HG02610 (cell line): ENCODE data around the gene RBM47.
A peak's percentile ranks its signal among the peaks of the same experiment; 100 is the strongest.

Experiments
- ATAC-seq: cut with Tn5 transposase; IDR thresholded peaks from one replicate; pipeline ENCODE4 v1.9.1; 2021; ENCODE audit warnings: mild to moderate bottlenecking, moderate library complexity; ENCODE audit not compliant: unreplicated experiment

Gene RBM47

DNA sequence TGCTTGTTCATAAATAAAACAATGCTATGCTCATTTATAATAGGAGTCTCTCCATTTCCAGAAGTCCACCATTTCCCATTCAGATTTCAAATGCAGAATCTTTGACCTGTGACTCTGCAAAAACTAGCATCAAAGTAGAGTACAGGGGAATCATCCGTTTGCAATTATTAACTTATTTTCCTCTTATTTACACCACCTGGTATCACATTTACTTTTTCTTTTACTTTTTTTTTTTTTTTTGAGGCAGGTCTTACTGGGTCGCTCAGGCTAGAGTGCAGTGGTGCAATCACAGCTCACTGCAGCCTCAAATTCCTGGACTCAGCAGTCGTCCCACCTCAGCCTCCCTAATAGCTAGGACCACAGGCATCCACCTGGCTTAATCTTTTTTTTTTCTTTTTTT lies 37.6 kb downstream of the RBM47 start:
- ATAC-seq, result no peak

DNA sequence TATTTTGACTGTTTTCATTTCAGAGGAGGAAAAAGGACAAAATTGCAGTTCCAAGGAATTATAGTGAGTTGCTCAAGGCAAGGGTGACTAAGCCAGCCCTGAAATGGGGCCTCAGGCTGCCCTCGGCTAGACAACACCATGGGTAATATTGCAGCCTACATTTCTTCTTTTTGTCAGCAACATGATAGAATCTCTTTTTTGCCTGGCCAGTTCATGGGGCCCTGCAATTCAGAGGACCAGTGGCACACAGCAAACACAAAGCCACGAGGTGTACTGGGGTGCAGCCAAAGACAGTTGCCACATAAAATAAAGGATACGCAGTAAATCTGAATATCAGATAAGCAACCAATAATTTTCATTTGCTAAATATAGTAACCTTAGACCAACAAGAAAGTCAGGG lies 41.8 kb downstream of the RBM47 start:
- ATAC-seq, result no peak

GRCh38 chr4:40587351-40587750 lies 42.3 kb downstream of the RBM47 start:
- no peak for ATAC-seq

DNA sequence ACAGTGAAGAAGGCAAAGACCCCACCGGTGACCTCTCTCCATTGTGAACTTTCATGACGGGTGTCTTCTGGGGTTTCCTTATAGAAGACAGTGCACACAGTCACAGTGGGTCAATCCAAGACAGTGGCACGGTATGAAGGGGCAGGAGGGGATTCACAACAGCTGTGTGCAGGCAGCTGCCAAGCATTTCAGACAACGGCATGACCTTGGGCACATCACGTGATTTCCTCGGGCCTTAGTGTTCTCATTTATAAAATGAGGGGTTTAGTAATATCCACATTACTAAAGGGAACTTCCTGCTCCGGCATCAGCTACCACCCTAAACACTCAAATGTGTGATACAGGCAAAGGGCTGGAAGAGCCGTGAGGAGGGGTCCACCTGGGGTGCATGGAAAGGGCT lies 42.9 kb downstream of the RBM47 start:
- no peak for ATAC-seq

- ATAC-seq, result no peak
Measured at GRCh38 chr4:40586034-40586433, 43.6 kb downstream of the RBM47 start.

- ATAC-seq, result no peak
Measured at GRCh38 chr4:40585201-40585799, 44.4 kb downstream of the RBM47 start.

- ATAC-seq, result no peak
Measured at GRCh38 chr4:40584517-40585141, 45.0 kb downstream of the RBM47 start.

DNA sequence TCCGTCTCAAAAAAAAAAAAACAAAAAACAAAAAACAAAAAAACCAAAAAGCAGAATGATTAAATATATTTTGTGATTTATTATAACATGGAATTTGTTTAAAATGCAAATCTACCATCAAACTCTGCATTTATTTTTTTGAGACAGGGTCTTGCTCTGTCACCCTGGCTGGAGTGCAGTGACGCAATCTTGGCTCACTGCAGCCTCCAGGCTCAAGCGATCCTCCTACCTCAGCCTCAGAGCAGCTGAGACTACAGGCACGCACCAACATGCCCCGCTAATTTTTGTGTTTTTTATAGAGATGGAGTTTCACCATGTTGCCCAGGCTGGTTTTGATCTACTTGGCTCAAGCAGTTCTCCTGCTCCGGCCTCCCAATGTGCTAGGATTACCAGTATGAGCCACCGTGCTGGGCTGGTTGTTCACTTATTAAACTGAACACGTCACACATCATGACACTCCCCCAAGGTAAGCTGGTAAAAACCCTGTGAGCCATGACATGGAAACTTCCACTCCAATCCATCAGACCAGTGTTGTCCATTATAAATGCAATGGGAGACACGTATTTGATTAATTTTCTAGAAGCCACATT lies 45.7 kb downstream of the RBM47 start:
- no peak for ATAC-seq

GRCh38 chr4:40582413-40582812 lies 47.3 kb downstream of the RBM47 start:
- ATAC-seq, result no peak

GRCh38 chr4:40581254-40582140 lies 48.2 kb downstream of the RBM47 start:
- no peak for ATAC-seq

DNA sequence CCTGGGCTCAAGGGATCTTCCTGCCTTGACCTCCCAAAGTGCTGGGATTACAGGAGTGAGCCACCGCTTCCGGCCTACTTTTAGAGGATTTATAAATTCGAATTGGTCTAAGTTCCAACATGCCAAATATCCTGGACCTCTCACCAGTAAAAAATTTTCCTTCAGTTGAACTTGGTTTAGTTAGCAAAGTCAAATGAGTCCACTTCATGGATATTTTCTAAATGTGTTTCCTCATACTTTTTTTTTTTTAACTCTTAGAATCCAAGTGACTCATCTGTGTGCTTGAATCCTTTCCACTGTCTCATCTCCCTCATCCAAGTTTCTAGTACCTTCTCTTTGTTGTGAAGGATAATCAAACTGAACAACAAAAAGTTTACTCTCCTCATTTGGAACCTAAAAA lies 49.7 kb downstream of the RBM47 start:
- no peak for ATAC-seq

DNA sequence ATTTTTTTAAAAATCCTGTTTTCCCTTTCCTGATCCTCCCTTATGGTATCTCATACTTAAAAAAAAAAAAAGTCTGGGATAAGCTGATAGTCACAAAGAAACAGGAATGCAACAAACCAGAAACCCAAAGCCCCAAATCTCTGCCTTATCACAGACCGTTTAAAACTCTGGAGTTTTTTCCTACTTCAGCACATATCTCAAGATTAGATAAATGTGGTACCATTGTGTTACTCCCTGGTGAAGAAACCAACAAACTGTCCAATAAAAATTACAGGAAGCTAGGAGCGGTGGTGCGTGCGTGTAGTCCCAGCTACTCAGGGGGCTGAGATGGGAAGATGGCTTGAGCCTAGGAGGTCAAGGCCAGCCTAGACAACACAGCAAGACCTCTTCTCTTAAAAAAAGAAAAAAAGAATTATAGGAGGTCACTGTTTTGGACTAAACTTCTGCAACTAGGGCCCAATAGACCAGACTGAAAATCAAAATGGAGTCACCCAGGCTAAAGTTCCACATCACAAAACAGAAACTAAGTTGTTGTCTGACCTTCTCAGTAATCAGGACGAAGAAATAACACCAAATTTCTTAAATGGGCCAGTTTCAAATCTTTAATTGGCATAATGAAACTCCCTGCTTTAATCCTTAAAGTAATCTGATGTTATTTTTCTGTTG lies 51.9 kb downstream of the RBM47 start:
- ATAC-seq, result no peak

GRCh38 chr4:40576651-40577480 lies 52.8 kb downstream of the RBM47 start:
- ATAC-seq, result peak; percentile 71

DNA sequence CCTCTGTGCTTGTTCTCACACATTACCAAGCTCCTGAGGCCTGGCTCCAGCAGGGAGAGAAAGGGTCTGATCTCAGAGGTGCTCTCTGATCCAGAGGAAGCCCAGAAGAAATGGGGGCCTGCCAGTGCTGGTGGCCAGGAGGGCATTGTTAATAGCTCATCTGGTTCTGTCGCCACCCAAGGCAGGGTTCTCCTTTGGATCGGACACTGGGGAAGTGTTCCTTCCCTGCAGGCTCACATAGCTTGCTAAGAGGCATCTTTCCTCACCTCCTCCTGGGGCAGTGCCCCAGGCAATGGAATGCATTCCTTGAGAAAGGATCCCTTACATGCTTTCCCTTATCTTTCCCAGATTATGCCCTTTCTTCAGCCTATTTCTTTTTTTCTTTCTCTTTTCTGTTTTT lies 53.8 kb downstream of the RBM47 start:
- ATAC-seq, result no peak

DNA sequence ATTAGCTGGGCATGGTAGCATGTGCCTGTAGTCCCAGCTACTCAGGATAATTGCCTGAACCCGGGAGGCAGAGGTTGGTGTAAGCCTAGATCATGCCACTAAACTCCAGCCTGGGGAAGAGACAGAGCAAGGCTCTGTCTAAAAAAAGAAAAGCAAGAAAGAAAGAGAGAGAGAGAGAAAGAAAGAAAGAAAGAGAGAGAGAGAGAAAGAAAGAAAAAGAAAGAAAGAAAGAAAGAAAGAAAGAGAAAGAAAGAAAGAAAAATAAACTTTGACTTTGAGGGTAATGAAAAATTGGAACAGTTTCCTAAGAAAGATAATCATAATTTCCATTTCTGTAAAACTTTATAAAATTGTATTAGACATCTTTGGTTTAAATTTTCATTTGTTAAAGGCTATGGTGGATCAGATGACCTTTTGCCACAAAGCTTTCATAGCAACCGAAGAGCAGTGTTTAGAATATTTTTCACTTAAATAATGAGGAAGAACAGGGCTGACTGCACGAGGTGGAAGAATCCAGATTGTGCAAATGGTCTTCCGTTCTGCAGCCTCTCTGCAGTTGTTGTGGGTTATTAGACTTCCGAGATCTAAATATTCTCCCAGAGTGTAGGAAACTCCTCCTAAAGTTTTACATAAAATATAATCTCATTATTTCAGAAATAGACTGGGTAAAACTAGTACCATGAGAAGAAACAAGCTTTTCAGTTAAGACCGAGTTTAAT lies 55.9 kb downstream of the RBM47 start:
- no peak for ATAC-seq

DNA sequence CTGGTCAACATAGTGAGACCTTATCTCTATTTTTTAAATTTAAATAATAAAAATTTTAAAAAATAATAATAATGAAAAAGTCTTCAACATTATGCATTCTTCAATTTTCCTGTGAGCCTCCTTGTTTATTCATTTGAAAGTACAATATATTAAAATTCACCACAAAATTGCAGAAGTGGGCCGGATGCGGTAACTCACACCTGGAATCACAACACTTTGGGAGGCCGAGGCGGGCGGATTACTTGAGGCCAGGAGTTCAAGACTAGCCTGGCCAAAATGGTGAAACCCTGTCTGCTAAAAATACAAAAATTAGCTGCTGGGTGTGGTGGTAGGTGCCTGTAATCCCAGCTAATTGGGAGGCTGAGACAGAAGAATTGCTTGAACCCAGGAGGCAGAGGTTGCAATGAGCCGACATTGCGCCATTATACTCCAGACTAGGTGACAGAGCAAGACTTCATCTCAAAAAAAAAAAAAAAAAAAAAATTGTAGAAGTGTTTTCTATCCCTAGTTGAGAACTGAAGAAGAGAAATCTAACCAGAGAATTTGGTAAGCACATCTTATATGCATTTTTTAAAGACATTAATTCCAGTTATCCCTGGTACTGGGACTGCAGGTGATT lies 56.9 kb downstream of the RBM47 start:
- ATAC-seq, result no peak

DNA sequence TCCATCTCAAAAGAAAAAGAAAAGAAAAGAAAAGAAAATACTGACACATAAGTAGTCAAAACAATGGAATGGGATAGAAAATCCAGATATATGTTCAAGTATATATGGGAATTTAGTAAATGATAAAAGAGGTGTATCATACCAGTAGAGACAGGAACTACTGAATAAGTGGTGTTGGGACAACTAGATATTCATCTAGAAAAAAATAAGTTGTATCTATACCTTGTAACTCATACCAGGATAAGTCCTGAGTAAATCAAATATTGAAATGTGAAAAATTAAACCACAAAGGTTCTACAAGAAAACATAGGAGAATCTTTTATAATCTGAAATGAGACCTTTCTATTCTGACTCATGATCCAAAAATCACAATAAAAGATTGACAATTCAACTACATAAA lies 58.5 kb downstream of the RBM47 start:
- ATAC-seq, result no peak

DNA sequence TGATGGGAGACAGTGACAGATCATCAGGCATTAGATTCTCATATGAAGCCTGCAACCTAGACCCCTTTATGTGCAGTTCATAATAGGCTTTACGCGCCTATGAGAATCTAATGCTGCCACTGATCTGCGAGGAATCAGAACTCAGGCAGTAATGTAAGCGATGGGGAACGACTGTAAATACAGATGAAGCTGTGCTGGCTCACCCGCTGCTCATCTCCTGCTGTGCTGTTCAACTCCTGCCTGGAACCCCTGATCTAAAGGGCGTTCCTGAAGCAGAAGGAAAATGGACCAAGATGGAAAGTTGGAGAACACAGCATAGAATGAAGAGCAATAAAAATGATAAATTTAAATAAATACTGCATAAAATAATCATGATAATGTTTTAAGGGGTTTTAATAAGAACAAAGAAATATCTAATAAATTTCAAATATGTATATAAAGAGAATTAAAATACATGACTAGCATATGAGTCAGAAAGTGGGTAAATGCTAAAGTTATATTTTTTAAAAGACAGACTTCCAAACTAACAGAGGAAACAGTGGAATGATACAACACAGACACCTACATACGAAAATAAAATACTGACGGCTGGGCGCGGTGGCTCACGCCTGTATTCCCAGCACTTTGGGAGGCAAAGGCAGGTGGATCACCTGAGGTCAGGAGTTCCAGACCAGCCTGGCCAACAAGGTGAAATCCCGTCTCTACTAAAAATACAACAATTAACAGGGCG lies 59.2 kb downstream of the RBM47 start:
- no peak for ATAC-seq
